ENCODE data around the gene FOXP1. TPM values are rescaled to one million over a fixed set of nuclear protein-coding genes. Genes with fewer than 3 reads are reported as not detected.
A peak's percentile ranks its signal among the peaks of the same experiment; 100 is the strongest.

Gene FOXP1
- total and polyA plus RNA-seq, 2 experiments from 2014 or later: 37.4 to 59.9 TPM

DNA sequence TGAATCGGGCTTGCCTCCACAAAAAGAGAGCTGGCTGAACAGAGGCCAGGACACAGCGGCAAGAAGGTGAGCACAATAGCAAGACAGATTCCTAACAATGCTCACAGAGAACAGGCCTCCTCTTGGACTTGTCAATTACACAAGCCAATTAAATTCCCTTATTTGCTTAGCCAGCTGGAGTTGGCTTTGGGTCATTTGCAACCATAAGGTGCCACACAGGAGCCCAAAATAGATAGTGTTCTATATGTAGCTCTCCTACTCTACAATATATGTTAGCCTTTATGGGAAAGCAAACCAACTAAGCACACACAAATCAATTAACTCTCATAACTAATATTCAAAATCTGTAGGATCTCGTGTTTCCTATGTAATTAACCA lies 335.6 kb downstream of the FOXP1 start:
- peaks cover 20% of the 10 kb centered on the region for H3F3A ChIP-seq (ENCODE audit: insufficient read depth)
- H3K4me3 ChIP-seq: no peak overlapping the region
- H3K79me2 ChIP-seq (ENCODE audit: insufficient read depth): no peaks in the 10 kb centered on the region; the same call in 1 of the 2 replicates
- TF ChIP-seq EZH2 (IDR thresholded peaks at IDR 0.05; ENCODE audit: insufficient read depth, poor library complexity, severe bottlenecking) (no peak), EZH2phosphoT487 (IDR thresholded peaks at IDR 0.05; ENCODE audit: insufficient read depth, low read depth) (no peak)
- no peaks in the 10 kb centered on the region for H3K27me3 ChIP-seq (replicated peaks; ENCODE audit: insufficient read depth)
- no peaks in the 10 kb centered on the region for H3K36me3 ChIP-seq (ENCODE audit: low read depth)
- no peaks in the 10 kb centered on the region for H3K9me3 ChIP-seq (ENCODE audit: low read depth)
- H2AFZ ChIP-seq: no peak overlapping the region
- no peak overlapping the region for H3K9ac ChIP-seq
- no peak overlapping the region for H3K27ac ChIP-seq
- H4K20me1 ChIP-seq (ENCODE audit: insufficient read depth): no peaks in the 10 kb centered on the region
- WGBS, 2 experiments (ENCODE audit: low coverage in 1 of 2, low lambda C conversion rate in 2 of 2, missing lambda C conversion rate in 2 of 2): 97 to 100% methylated on average over 3 of the region's 3 CpGs
- DNase-seq: no peak
- in situ Hi-C loops (cut with MboI): no loop called here
- H3K4me1 ChIP-seq (ENCODE audit: insufficient read depth): peaks cover 35% of the 10 kb centered on the region
- no peaks in the 10 kb centered on the region for H3K9me2 ChIP-seq (ENCODE audit: insufficient read depth)
- H3K4me2 ChIP-seq (ENCODE audit: unreplicated experiment): no peak overlapping the region

DNA sequence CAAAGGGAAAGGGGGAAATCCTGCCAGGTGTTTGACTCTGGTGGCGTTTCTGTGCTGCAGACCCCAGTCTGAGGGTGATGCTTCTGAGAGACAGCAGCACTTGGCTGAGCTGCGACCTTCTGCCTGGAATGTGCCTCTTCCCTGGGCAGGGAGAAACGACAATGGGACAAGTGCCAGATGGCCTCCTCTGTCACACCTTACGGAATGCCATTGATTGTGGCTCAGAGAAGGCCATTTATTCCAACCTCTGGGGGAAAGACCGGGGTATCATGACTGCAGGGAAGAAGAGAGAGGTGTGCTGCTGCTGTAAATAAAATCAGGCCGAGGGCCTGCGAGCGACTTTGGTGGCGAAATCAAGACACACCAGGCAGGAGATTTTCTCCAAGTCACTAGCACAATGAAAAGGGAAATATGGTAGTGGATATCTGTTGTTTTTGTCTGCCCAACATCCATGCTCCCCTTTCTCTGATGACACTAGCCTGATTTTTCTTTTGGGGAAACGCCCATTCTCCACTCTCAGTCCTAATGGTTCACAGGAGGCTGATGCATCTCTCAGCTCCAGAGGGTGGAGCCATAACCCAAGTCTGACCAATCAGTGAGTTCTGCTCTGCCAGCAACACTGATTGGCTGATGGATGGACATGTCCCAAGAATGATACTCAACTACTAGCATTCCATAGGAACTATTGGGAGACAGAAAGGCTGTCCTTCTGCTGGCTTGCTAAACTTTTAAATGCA lies 336.1 kb downstream of the FOXP1 start:
- H3K9me2 ChIP-seq (ENCODE audit: insufficient read depth): no peaks in the 10 kb centered on the region
- no peaks in the 10 kb centered on the region for H4K20me1 ChIP-seq (ENCODE audit: insufficient read depth)
- whole genome bisulfite sequencing, 2 experiments (ENCODE audit: low coverage in 1 of 2, low lambda C conversion rate in 2 of 2, missing lambda C conversion rate in 2 of 2): 89 to 94% methylated on average over 10 of the region's 10 CpGs
- H2AFZ ChIP-seq: no peak overlapping the region
- in situ Hi-C loops (cut with MboI): no loop called here
- no peak overlapping the region for H3K4me2 ChIP-seq (ENCODE audit: unreplicated experiment)
- H3K36me3 ChIP-seq (ENCODE audit: low read depth): no peaks in the 10 kb centered on the region
- no peak overlapping the region for H3K27ac ChIP-seq
- TF ChIP-seq EZH2phosphoT487 (IDR thresholded peaks at IDR 0.05; ENCODE audit: insufficient read depth, low read depth): no peak
- no peak for TF ChIP-seq EZH2 (IDR thresholded peaks at IDR 0.05; ENCODE audit: insufficient read depth, poor library complexity, severe bottlenecking)
- no peaks in the 10 kb centered on the region for H3K27me3 ChIP-seq (replicated peaks; ENCODE audit: insufficient read depth)
- no peaks in the 10 kb centered on the region for H3K79me2 ChIP-seq (ENCODE audit: insufficient read depth)
- H3K4me1 ChIP-seq (ENCODE audit: insufficient read depth): peaks cover 33% of the 10 kb centered on the region
- no peaks in the 10 kb centered on the region for H3K9me3 ChIP-seq (ENCODE audit: low read depth)
- no peak overlapping the region for H3K4me3 ChIP-seq
- no peak overlapping the region for H3K9ac ChIP-seq
- peak; percentile 43 for DNase-seq
- H3F3A ChIP-seq (ENCODE audit: insufficient read depth): peaks cover 18% of the 10 kb centered on the region

DNA sequence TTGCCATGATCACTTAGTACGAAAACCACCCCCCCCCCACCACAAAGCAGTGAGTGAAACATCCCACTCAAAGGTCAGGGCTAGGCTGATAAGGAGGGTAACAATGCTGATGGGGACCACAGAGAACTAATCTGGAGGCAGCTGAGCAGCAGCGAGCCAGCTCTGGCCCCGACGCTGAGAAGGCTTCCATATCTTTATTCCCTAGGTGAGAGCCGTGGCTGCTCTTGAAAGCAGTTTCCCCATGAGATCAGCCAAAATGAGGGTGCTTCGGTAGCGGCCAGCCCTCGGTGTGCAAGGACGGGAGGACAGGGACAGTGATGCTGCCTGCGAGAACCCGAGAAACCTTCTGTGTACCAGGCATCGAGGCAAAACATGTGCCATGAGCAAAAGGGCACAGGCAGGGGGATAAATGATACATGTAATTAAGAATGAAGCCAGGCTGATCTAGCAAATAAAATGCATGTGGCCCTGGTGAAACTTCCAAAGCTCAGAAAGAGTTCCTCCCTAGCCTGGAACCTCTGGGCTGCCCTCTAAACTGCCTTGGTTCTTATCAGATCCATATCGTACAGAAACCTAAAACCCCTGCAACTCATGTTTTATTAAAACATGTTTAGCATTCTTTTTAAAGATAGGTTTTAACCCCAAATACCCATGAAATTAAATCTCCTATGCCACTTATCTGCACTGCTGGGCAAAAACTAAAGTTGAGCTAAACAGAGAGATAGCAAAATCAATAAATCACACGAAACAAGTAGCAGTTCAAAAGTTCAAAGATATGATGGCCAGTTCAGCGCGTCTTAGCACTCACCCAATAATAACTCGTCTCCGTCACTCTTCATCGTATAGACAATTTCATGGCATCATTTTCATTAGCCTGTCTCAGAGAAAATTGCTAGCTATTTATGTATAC lies 337.3 kb downstream of the FOXP1 start:
- H3K27me3 ChIP-seq (replicated peaks; ENCODE audit: insufficient read depth): no peaks in the 10 kb centered on the region
- H4K20me1 ChIP-seq (ENCODE audit: insufficient read depth): no peaks in the 10 kb centered on the region
- H3K4me3 ChIP-seq: no peak overlapping the region
- H3K4me2 ChIP-seq (ENCODE audit: unreplicated experiment): no peak overlapping the region
- no peak overlapping the region for H2AFZ ChIP-seq
- no peaks in the 10 kb centered on the region for H3K9me2 ChIP-seq (ENCODE audit: insufficient read depth)
- H3K36me3 ChIP-seq (ENCODE audit: low read depth): no peaks in the 10 kb centered on the region
- TF ChIP-seq EZH2phosphoT487 (IDR thresholded peaks at IDR 0.05; ENCODE audit: insufficient read depth, low read depth) (no peak), EZH2 (IDR thresholded peaks at IDR 0.05; ENCODE audit: insufficient read depth, poor library complexity, severe bottlenecking) (no peak)
- H3K9me3 ChIP-seq (ENCODE audit: low read depth): no peaks in the 10 kb centered on the region
- in situ Hi-C loops (cut with MboI): no loop called here
- whole genome bisulfite sequencing, 2 experiments (ENCODE audit: low coverage in 1 of 2, low lambda C conversion rate in 2 of 2, missing lambda C conversion rate in 2 of 2): 93 to 94% methylated on average over 19 of the region's 19 CpGs
- peaks cover 21% of the 10 kb centered on the region for H3K4me1 ChIP-seq (ENCODE audit: insufficient read depth)
- H3K79me2 ChIP-seq (ENCODE audit: insufficient read depth): no peaks in the 10 kb centered on the region
- no peak overlapping the region for H3K9ac ChIP-seq
- H3K27ac ChIP-seq: no peak overlapping the region
- peaks cover 6% of the 10 kb centered on the region for H3F3A ChIP-seq (ENCODE audit: insufficient read depth)
- no peak for DNase-seq

- H3K36me3 ChIP-seq (ENCODE audit: low read depth): no peaks in the 10 kb centered on the region
- DNase-seq: peak; percentile 32
- H3K4me2 ChIP-seq (ENCODE audit: unreplicated experiment): peak overlapping the region; percentile 43
- H3F3A ChIP-seq (ENCODE audit: insufficient read depth): no peaks in the 10 kb centered on the region
- no peak overlapping the region for H3K4me3 ChIP-seq
- TF ChIP-seq EZH2phosphoT487 (IDR thresholded peaks at IDR 0.05; ENCODE audit: insufficient read depth, low read depth): no peak
- TF ChIP-seq EZH2 (IDR thresholded peaks at IDR 0.05; ENCODE audit: insufficient read depth, poor library complexity, severe bottlenecking): no peak
- H3K4me1 ChIP-seq (ENCODE audit: insufficient read depth): peaks cover 16% of the 10 kb centered on the region
- in situ Hi-C loops (cut with MboI): no loop called here
- H3K9me2 ChIP-seq (ENCODE audit: insufficient read depth): no peaks in the 10 kb centered on the region
- H3K27ac ChIP-seq: no peak overlapping the region
- no peaks in the 10 kb centered on the region for H4K20me1 ChIP-seq (ENCODE audit: insufficient read depth)
- 63 to 71% methylated on average over 8 of the region's 8 CpGs for WGBS, 2 experiments (ENCODE audit: low coverage in 1 of 2, low lambda C conversion rate in 2 of 2, missing lambda C conversion rate in 2 of 2)
- H3K27me3 ChIP-seq (replicated peaks; ENCODE audit: insufficient read depth): no peaks in the 10 kb centered on the region
- H3K9me3 ChIP-seq (ENCODE audit: low read depth): no peaks in the 10 kb centered on the region
- H3K9ac ChIP-seq: no peak overlapping the region
- no peaks in the 10 kb centered on the region for H3K79me2 ChIP-seq (ENCODE audit: insufficient read depth)
- H2AFZ ChIP-seq: no peak overlapping the region; the same call in 1 of the 2 replicates
These were observed 338.6 kb downstream of the FOXP1 start for GRCh38 chr3:71244826-71245488.
